RCC 7860 (cell line): ENCODE measurements around the gene TAF13.
A peak's percentile ranks its signal among the peaks of the same experiment; 100 is the strongest.
"Not testable (repeated sequence)": the region's sequence is repeated elsewhere in the genome, so short reads cannot be mapped to it uniquely, and the experiment has no call there.

ENCODE experiments used
- DNase-seq: peaks from one replicate; pipeline ENCODE4 v3.0.0-alpha.2; 2015; ENCODE audit warnings: low spot score
- FAIRE-seq: peaks from 2 replicates; lab custom pipeline; 2012; peaks lifted over from hg19 to GRCh38; lab: Jason Lieb, UNC

The TAF13 gene

GRCh38 chr1:109094377-109094803 lies 18.6 kb upstream of the TAF13 start:
- no peak for DNase-seq
- no peak for FAIRE-seq

- no peak for FAIRE-seq
- DNase-seq: peak; percentile 49
These were observed 16.0 kb upstream of the TAF13 start for GRCh38 chr1:109091839-109092193.

GRCh38 chr1:109091078-109091838 lies 15.5 kb upstream of the TAF13 start:
- peak; percentile 41 for DNase-seq
- no peak for FAIRE-seq

- FAIRE-seq (no peak), DNase-seq (peak; percentile 77)
These were observed 14.6 kb upstream of the TAF13 start, which contains the start of gene TMEM167B for GRCh38 chr1:109090196-109091077. TSS of gene TMEM167B (plus strand) at chr1:109090764. CDS start at chr1:109090873, 109 bp downstream.

GRCh38 chr1:109089242-109090015 lies 13.6 kb upstream of the TAF13 start:
- no peak for FAIRE-seq
- peak; percentile 17 for DNase-seq

- peak; percentile 70 for DNase-seq
- FAIRE-seq: peak; percentile 71
These were observed 9.0 kb upstream of the TAF13 start for GRCh38 chr1:109084563-109085517.

GRCh38 chr1:109083923-109084322 lies 8.1 kb upstream of the TAF13 start:
- FAIRE-seq (no peak), DNase-seq (no peak)

GRCh38 chr1:109083501-109083900 lies 7.7 kb upstream of the TAF13 start:
- FAIRE-seq (no peak), DNase-seq (no peak)

- no peak for DNase-seq
- FAIRE-seq: no peak
These were observed 4.8 kb upstream of the TAF13 start for GRCh38 chr1:109080441-109081082.

GRCh38 chr1:109079240-109079622 lies 3.4 kb upstream of the TAF13 start:
- no peak for FAIRE-seq
- DNase-seq: no peak

GRCh38 chr1:109078317-109078716 lies 2.5 kb upstream of the TAF13 start:
- no peak for FAIRE-seq
- no peak for DNase-seq

- no peak for DNase-seq
- FAIRE-seq: no peak
These were observed 6.5 kb downstream of the TAF13 start for GRCh38 chr1:109069294-109069693.

- DNase-seq (no peak), FAIRE-seq (no peak)
These were observed 7.9 kb downstream of the TAF13 start for GRCh38 chr1:109067883-109068282.

GRCh38 chr1:109065137-109065536 lies 10.7 kb downstream of the TAF13 start:
- FAIRE-seq (no peak), DNase-seq (no peak)

- no peak for DNase-seq
- FAIRE-seq: no peak
These were observed 14.6 kb downstream of the TAF13 start for GRCh38 chr1:109061183-109061582.

GRCh38 chr1:109060707-109061106 lies 15.1 kb downstream of the TAF13 start:
- DNase-seq (no peak), FAIRE-seq (no peak)

GRCh38 chr1:109059026-109059425 lies 16.8 kb downstream of the TAF13 start:
- no peak for DNase-seq
- no peak for FAIRE-seq

- FAIRE-seq (no peak), DNase-seq (no peak)
These were observed 19.7 kb downstream of the TAF13 start for GRCh38 chr1:109056064-109056463.

- DNase-seq, FAIRE-seq: not testable (repeated sequence)
These were observed 23.7 kb downstream of the TAF13 start for GRCh38 chr1:109052145-109052544.
